Osteocyte (in vitro differentiated cells): ENCODE results near the gene MAPT. TPM values are rescaled to one million over a fixed set of nuclear protein-coding genes. Genes with fewer than 3 reads are reported as not detected.

Experiments used
- DNase-seq: peaks from one replicate; pipeline ENCODE4 v3.0.0; 2021; ENCODE audit warnings: mixed read lengths; ENCODE audit not compliant: unreplicated experiment; ENCODE audit errors: extremely low spot score
- H3K27ac Mint-ChIP-seq: one replicate; pipeline ENCODE4 v1.8.0; 2021; ENCODE audit warnings: mild to moderate bottlenecking, mixed read lengths; ENCODE audit not compliant: unreplicated experiment
- H3K27me3 Mint-ChIP-seq: one replicate; pipeline ENCODE4 v1.8.0; 2021; ENCODE audit warnings: mixed read lengths; ENCODE audit not compliant: unreplicated experiment
- H3K36me3 Mint-ChIP-seq: one replicate; pipeline ENCODE4 v1.8.0; 2021; ENCODE audit warnings: mixed read lengths; ENCODE audit not compliant: unreplicated experiment
- H3K4me1 Mint-ChIP-seq: one replicate; pipeline ENCODE4 v1.8.0; 2021; ENCODE audit warnings: mixed read lengths; ENCODE audit not compliant: unreplicated experiment
- H3K4me3 Mint-ChIP-seq: one replicate; pipeline ENCODE4 v1.8.0; 2021; ENCODE audit warnings: mild to moderate bottlenecking, moderate library complexity, mixed read lengths; ENCODE audit not compliant: unreplicated experiment
- H3K9me3 Mint-ChIP-seq: one replicate; pipeline ENCODE4 v1.8.0; 2021; ENCODE audit warnings: mixed read lengths; ENCODE audit not compliant: unreplicated experiment
- total RNA-seq: library from RNA; stranded (reverse); gene quantifications from 2 replicates; pipeline ENCODE4 v1.2.1, GENCODE V29; 2021
- TF ChIP-seq, protein P1 (sequence below): fragments of 200-600 bp; sonication (generic); IDR thresholded peaks from 2 replicates; pipeline ENCODE4 v1.5.0; 2021; ENCODE audit warnings: antibody characterized with exemption, mild to moderate bottlenecking, moderate library complexity

MAPT gene
- total RNA-seq, 1 donor from 2014 or later: 1.6 TPM

DNA sequence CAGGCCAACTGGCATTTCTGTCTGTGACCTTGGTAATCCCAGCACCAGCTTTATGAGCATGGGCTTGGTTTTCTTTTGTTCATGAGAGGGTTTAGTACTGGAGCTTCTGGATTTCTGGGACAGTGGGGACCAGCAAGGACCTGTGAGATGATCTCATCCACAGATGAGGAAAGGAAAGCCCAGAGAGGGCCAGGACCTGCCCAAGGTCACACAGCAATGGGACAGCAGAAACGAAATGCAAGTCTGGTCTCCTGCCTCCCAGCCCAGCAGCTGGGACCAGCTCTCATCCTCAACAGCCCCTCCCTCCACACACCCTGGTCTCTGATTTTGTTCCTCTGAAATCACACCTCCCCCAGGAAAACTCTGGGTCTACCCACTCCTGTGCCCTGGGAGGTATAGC lies 42.5 kb upstream of the MAPT start:
- no peaks in the 10 kb centered on the region for H3K9me3 Mint-ChIP-seq
- TF ChIP-seq, protein P1, sequence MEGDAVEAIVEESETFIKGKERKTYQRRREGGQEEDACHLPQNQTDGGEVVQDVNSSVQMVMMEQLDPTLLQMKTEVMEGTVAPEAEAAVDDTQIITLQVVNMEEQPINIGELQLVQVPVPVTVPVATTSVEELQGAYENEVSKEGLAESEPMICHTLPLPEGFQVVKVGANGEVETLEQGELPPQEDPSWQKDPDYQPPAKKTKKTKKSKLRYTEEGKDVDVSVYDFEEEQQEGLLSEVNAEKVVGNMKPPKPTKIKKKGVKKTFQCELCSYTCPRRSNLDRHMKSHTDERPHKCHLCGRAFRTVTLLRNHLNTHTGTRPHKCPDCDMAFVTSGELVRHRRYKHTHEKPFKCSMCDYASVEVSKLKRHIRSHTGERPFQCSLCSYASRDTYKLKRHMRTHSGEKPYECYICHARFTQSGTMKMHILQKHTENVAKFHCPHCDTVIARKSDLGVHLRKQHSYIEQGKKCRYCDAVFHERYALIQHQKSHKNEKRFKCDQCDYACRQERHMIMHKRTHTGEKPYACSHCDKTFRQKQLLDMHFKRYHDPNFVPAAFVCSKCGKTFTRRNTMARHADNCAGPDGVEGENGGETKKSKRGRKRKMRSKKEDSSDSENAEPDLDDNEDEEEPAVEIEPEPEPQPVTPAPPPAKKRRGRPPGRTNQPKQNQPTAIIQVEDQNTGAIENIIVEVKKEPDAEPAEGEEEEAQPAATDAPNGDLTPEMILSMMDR: no peak
- H3K4me1 Mint-ChIP-seq: no peaks in the 10 kb centered on the region
- no peak overlapping the region for H3K4me3 Mint-ChIP-seq
- no peaks in the 10 kb centered on the region for H3K36me3 Mint-ChIP-seq
- peaks cover 5% of the 10 kb centered on the region for H3K27me3 Mint-ChIP-seq
- DNase-seq: no peak
- H3K27ac Mint-ChIP-seq: no peak overlapping the region

DNA sequence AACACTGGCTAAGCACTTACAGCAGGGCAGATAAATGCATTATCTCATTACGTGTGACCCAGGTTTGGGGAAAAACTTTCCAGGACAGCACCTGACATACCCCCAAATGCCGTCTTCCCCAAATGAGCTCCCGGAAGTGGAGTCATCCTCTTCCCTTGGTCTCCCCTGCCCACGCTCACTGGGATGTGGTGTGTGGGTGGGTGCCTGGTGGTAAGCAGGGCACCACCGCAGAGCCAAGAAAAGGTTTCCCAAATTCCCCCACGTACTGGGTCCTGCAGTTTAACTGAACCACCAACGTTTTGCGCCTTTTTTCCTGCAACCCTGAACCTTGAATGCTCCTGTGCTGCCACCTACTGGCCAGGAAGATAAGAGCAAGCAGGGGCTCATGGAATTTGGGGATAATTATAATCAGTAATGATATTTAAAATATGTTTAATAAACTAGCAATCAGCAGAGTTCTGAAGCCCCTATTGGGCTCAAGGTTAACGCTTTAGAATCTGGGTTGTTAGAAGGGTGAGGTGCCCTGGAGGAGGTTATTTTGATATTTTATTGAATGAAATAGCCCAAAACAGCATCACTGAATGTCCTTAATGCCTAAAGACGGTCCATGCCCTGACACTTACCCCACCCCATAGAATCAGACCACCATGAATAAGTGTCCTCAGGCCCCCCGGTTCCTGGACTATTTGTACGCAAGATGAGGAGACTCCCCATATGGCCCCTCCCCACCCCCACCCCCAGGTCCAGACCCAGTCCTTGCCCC lies 41.6 kb upstream of the MAPT start:
- TF ChIP-seq, protein P1: peak; percentile 87
- H3K9me3 Mint-ChIP-seq: no peaks in the 10 kb centered on the region
- H3K27me3 Mint-ChIP-seq: peaks cover 5% of the 10 kb centered on the region
- no peak overlapping the region for H3K27ac Mint-ChIP-seq
- DNase-seq: no peak
- H3K4me3 Mint-ChIP-seq: no peak overlapping the region
- no peaks in the 10 kb centered on the region for H3K36me3 Mint-ChIP-seq
- H3K4me1 Mint-ChIP-seq: no peaks in the 10 kb centered on the region

DNA sequence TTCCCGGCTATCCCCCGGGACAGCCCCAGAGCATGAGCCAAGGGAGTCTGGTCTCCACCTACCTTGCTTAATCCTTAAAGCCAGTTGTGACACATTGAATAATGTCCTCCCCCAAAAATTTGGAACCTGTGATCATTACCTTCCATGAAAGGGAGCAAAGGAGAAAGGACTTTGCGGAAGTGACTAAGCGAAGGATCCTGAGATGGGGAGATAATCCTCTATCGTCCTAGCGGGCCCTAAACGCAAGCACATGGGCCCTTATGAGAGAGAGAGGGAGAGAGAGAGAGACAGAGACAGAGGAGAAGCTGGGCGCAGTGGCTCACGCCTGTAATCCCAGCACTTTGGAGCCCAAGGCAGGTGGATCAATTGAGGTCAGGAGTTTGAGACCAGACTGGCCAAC lies 40.1 kb upstream of the MAPT start:
- TF ChIP-seq, protein P1: no peak
- Mint-ChIP-seq H3K4me1 (no peaks in the 10 kb centered on the region), H3K27me3 (peaks cover 7% of the 10 kb centered on the region), H3K36me3 (no peaks in the 10 kb centered on the region), H3K9me3 (no peaks in the 10 kb centered on the region), H3K27ac (no peak overlapping the region), H3K4me3 (no peak overlapping the region)
- no peak for DNase-seq

DNA sequence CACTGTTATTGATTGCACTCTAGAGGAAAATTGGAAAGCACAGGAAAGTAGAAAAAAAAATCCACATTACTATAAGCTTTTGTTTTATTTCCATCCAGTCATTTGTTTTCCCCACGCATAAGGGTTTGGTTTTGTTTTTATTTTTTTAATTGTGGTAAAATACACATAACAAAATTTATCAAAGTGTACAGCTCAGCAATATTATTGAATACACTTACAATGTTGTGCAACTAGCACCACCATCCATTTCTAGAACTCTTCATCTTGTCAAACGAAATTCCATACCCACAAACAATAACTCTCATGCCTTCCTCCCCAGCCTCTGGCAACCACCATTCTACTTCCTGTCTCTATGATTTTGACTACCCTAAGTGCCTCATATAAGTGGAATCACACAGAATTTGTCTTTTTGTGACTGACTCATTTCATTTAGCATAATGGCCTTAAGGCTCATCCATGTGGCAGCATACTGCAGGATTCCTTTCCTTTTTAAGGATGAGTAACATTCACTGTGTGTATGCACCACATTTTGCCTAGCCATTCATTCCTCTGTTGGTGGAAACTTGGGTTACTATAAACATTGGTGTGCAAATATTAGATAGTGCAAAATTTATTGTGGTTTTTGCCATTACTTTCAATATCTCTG lies 38.5 kb upstream of the MAPT start:
- no peak for DNase-seq
- no peak overlapping the region for H3K4me3 Mint-ChIP-seq
- no peak overlapping the region for H3K27ac Mint-ChIP-seq
- no peaks in the 10 kb centered on the region for H3K36me3 Mint-ChIP-seq
- no peaks in the 10 kb centered on the region for H3K9me3 Mint-ChIP-seq
- no peaks in the 10 kb centered on the region for H3K4me1 Mint-ChIP-seq
- TF ChIP-seq, protein P1: no peak
- H3K27me3 Mint-ChIP-seq: peaks cover 7% of the 10 kb centered on the region

DNA sequence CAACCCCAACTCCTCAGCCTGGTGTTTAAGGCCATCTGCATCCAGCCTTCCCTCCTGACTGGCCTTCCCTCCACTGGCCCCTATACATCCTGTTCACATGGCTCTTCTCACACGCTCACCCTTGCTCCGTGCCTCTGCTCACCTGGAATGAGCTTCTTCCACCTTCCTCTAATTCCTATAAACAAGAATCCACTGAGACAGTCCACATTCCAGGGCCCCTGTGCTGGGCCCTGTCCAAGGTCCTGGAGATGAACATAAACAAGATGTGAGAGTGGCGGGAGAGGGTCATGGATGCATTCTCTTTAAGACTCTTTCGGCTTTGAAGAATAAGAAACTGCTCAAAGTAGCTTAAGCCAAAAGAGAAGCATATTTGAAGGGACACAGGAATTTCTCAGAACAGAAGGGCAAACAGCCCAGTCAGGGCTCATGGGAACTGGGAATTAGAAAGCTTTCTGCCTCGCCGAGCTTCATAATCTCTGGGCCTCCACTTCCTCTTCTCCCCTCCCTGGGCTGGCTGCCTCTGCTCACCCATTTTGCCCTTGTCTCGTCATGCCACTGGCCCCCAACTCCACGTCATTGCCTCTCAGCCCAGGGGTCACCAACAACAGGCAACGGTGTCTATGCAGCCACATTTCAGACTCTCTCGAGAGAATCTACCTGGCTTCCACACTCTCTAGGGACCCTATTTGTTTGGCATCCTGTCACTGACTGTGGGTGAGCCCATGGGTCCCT lies 36.2 kb upstream of the MAPT start:
- peaks cover 15% of the 10 kb centered on the region for H3K27me3 Mint-ChIP-seq
- no peaks in the 10 kb centered on the region for H3K4me1 Mint-ChIP-seq
- H3K9me3 Mint-ChIP-seq: no peaks in the 10 kb centered on the region
- DNase-seq: no peak
- no peak overlapping the region for H3K4me3 Mint-ChIP-seq
- H3K36me3 Mint-ChIP-seq: no peaks in the 10 kb centered on the region
- TF ChIP-seq, protein P1: no peak
- no peak overlapping the region for H3K27ac Mint-ChIP-seq
